Dendritic cell treated with granulocyte-macrophage colony-stimulating factor and Interleukin-4, amounts not matched to agents 40 ng/mL and 50 ng/mL, for 4 days (primary cell): Measurements from ENCODE around the gene WDFY1.
"Not testable (repeated sequence)": the region's sequence is repeated elsewhere in the genome, so short reads cannot be mapped to it uniquely, and the experiment has no call there.

Experiments
- H3K27ac Mint-ChIP-seq: one replicate; pipeline ENCODE4 v1.8.0; 2022; ENCODE audit warnings: mild to moderate bottlenecking, mixed read lengths
- H3K27me3 Mint-ChIP-seq: one replicate; pipeline ENCODE4 v1.8.0; 2022; ENCODE audit warnings: mild to moderate bottlenecking, mixed read lengths
- H3K36me3 Mint-ChIP-seq: one replicate; pipeline ENCODE4 v1.8.0; 2022; ENCODE audit warnings: low read depth, mixed read lengths
- H3K4me1 Mint-ChIP-seq: one replicate; pipeline ENCODE4 v1.8.0; 2022; ENCODE audit warnings: low read depth, mixed read lengths
- H3K4me3 Mint-ChIP-seq: one replicate; pipeline ENCODE4 v1.8.0; 2022; ENCODE audit warnings: mild to moderate bottlenecking, moderate library complexity, mixed read lengths
- H3K9me3 Mint-ChIP-seq: one replicate; pipeline ENCODE4 v1.8.0; 2022; ENCODE audit warnings: mixed read lengths
- intact Hi-C: fragments of 100-400 bp; cut with micrococcal nuclease; formaldehyde crosslinking; loops from one replicate; pipeline ENCODE4 v1.15.0; 2022

The WDFY1 gene

DNA sequence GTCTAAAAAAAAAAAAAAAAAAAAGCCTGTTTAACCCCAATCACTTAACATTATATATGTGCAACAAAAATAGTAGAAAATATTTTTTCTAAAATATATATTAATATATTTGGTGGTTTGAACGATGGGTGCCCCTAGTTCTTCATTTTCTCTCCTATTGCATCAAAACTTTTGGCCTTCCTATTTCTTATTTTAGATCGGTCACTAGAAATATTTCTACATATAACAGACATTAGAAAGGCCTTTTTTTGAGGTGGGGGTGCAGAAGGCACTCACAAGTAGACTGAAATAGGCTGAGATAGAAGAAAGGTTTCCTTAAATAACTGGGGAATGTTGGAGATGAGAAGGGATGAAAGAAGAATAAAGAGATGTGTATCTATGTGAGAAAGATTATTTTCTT is 58.4 kb downstream of the WDFY1 start:
- no peaks in the 10 kb centered on the region for H3K27me3 Mint-ChIP-seq
- intact Hi-C loops: no loop called here
- H3K4me1 Mint-ChIP-seq: peaks cover 26% of the 10 kb centered on the region
- peaks cover 63% of the 10 kb centered on the region for H3K36me3 Mint-ChIP-seq
- H3K9me3 Mint-ChIP-seq: no peaks in the 10 kb centered on the region
- H3K27ac Mint-ChIP-seq: peak overlapping the region; percentile 17
- no peak overlapping the region for H3K4me3 Mint-ChIP-seq

DNA sequence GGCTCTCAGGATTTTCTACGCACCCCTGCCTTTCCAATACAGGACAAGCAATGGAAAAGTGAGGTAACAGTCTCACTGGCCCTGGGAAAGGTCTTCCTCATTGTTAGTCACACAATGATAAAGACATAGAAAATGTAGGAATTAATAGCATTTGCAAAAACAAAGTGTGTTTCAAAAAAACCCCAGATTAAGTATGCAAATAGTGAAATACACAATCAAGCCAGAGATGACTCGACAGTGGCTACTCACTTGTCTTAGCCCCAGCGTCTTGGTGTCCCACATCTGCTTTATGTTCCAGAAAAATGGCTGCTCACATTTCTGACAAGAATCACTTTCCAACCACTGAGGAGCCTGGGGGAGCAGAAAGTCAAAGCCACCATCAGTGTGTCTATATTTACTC is 60.7 kb downstream of the WDFY1 start:
- H3K27me3 Mint-ChIP-seq: no peaks in the 10 kb centered on the region
- H3K9me3 Mint-ChIP-seq: no peaks in the 10 kb centered on the region
- H3K36me3 Mint-ChIP-seq: peaks cover 78% of the 10 kb centered on the region
- H3K4me1 Mint-ChIP-seq: peaks cover 18% of the 10 kb centered on the region
- H3K27ac Mint-ChIP-seq: no peak overlapping the region
- H3K4me3 Mint-ChIP-seq: no peak overlapping the region
- intact Hi-C loops: no loop called here

DNA sequence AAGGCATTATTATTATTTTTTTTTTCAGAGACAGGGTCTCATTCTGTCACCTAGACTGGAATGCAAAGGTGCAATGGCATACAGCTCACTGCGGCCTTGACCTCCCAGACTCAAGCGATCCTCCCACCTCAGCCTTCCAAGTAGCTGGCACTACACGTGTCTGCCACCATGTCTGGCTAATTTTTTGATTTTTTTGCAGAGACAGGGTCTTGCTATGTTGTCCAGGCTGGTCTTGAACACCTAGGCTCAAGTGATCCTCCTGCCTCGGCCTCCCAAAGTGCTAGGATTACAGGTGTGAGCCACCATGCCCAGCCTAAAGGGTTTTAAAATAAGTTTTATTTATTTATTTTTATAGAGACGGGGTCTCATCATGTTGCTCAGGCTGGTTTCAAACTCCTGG is 62.4 kb downstream of the WDFY1 start:
- Mint-ChIP-seq H3K36me3 (peaks cover 89% of the 10 kb centered on the region), H3K27me3 (no peaks in the 10 kb centered on the region), H3K4me3 (no peak overlapping the region), H3K4me1 (peaks cover 18% of the 10 kb centered on the region), H3K9me3 (no peaks in the 10 kb centered on the region), H3K27ac (no peak overlapping the region)
- intact Hi-C loops: no loop called here

DNA sequence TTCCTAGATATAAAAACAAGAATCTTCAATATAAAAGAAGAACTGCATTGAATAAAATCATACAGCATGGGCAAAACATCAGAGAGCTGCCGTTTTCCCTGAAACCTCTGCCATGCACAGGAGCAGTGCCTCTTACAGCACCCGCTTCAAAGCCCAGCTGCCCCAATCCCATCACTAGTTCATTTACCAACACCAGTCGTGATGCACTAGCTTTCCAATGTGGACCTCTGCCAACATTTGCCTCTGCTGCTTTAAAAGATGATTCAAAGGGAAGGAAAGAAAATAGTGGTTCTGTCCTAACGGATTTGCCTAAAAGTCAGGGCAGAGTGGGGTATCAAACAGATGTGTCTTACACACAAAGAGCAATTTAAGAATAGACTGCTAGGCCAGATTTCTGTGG is 64.3 kb downstream of the WDFY1 start:
- H3K36me3 Mint-ChIP-seq: peaks cover 88% of the 10 kb centered on the region
- H3K27me3 Mint-ChIP-seq: no peaks in the 10 kb centered on the region
- H3K4me1 Mint-ChIP-seq: peaks cover 9% of the 10 kb centered on the region
- no peak overlapping the region for H3K4me3 Mint-ChIP-seq
- no peaks in the 10 kb centered on the region for H3K9me3 Mint-ChIP-seq
- H3K27ac Mint-ChIP-seq: no peak overlapping the region
- intact Hi-C loops: no loop called here

DNA sequence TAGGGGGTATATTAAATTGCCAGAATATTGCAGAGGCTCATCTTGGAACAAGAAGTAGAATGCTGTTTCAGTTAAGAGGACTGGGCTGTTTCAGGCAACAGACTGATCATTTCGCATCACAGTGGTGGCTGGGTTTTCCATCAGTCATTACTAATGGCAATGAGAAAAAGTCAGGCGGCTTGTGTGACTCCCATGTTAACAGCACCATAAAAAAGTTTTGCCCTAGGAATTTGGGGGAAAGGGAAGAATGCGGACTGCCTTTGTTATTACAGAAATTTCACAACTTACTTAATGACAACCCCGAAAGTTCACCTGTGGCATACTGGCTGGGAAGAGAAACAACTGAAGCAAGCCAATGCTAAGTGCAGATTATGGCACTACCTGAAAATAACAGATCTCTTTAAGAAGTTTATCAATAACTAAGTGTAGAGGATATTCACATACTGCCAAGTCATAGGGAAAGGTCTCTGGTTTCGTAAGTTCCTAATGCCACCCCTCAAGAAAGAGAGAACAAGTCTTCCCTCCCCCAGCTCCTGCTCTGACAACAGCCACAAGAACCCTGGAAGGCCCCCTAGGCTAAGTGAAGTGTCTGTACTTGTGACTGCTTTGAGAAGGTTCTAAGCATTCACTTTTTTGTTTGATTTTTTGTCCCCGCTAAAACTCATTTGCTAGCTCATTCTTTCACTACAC is 67.3 kb downstream of the WDFY1 start:
- H3K4me1 Mint-ChIP-seq: peaks cover 9% of the 10 kb centered on the region
- H3K36me3 Mint-ChIP-seq: peaks cover 84% of the 10 kb centered on the region
- H3K27ac Mint-ChIP-seq: no peak overlapping the region
- no peaks in the 10 kb centered on the region for H3K9me3 Mint-ChIP-seq
- intact Hi-C loops: no loop called here
- H3K4me3 Mint-ChIP-seq: no peak overlapping the region
- H3K27me3 Mint-ChIP-seq: no peaks in the 10 kb centered on the region

DNA sequence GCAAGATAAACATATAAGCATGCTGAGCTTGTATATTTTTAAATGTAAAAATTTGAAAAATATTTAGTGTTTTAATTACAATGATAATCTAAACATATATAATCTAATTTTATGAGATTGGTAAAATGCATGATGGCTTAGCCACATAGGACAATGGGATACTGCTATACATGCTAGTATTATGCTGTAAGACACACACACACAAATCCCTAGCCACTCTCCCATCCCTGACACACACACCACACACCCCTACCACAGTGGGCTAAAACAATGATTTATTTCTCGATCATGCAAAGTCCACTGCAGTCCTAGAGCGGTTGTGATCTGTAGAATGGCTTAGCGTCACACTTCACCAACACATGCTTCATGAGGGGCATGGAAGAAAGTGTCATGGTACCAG is 71.5 kb downstream of the WDFY1 start:
- H3K27ac Mint-ChIP-seq: no peak overlapping the region
- H3K27me3 Mint-ChIP-seq: no peaks in the 10 kb centered on the region
- H3K36me3 Mint-ChIP-seq: peaks cover 77% of the 10 kb centered on the region
- intact Hi-C loops: no loop called here
- no peak overlapping the region for H3K4me3 Mint-ChIP-seq
- H3K4me1 Mint-ChIP-seq: peaks cover 18% of the 10 kb centered on the region
- H3K9me3 Mint-ChIP-seq: no peaks in the 10 kb centered on the region

DNA sequence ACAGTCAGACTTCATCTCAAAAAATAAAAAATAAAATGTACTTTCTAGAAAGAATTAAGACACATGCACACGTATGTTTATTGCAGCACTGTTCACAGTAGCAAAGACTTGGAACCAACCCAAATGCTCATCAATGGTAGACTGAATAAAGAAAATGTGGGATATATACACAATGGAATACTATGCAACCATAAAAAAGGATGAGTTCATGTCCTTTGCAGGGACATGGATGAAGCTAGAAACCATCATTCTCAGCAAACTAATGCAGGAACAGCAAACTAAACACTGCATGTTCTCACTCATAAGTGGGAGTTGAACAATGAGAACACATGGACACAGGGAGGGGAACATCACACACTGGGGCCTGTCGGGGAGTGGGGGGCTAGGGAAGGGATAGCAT is 72.4 kb downstream of the WDFY1 start:
- H3K27ac Mint-ChIP-seq, H3K4me3 Mint-ChIP-seq, H3K27me3 Mint-ChIP-seq, H3K9me3 Mint-ChIP-seq, intact Hi-C loops: not testable (repeated sequence)
- H3K4me1 Mint-ChIP-seq: peaks cover 10% of the 10 kb centered on the region
- peaks cover 69% of the 10 kb centered on the region for H3K36me3 Mint-ChIP-seq

DNA sequence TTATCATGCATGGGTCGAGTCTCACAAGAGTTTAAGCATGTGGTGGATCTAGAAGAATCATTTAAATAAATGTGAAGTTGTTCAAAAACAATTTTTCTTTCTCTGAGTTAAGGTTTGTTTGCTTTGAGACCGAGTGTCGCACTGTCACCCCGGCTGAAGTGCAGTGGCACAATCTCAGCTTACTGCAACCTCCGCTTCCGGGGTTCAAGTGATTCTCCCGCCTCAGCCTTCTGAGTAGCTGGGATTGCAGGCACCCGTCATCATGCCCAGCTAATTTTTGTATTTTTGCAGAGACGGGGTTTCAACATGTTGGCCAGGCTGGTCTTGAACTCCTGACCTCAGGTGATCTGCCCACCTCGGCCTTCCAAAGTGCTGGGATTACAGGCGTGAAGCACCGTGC is 73.5 kb downstream of the WDFY1 start:
- intact Hi-C loops, H3K4me3 Mint-ChIP-seq, H3K9me3 Mint-ChIP-seq, H3K27me3 Mint-ChIP-seq: not testable (repeated sequence)
- Mint-ChIP-seq H3K27ac (peak overlapping the region; percentile 60), H3K36me3 (peaks cover 58% of the 10 kb centered on the region), H3K4me1 (peaks cover 18% of the 10 kb centered on the region)

DNA sequence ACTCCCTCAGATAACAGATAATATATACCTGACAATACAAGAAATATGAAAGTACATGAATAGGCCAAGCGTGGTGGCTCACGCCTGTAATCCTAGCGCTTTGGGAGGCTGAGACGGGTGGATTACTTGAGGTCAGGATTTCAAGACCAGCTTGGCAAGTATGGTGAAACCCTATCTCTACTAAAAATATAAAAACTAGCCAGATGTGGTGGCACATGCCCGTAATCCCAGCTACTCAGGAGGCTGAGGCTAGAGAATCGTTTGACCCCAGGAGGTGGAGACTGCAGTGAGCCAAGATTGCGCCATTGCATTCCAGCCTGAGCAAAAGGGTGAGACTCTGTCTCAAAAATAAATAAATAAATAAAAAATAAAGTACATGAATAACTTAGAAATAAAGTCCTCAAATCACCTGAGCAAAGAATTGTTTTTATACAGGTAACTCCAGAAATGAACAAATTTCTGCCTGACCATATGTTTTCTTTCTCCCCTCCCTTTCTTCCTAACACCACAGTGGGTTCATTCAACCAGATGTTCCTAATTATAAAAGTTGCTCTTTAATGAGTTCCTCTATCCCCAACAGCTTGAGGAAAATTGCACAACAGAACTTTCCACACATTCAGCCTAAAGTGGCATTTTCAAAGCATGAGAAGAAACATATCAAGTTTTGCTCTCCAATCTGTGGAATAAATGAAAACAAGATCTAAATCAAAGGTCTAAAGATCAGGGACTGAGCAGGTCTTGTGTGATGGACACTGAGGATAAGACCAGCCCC is 74.1 kb downstream of the WDFY1 start:
- peak overlapping the region; percentile 60 for H3K27ac Mint-ChIP-seq
- H3K4me1 Mint-ChIP-seq: peaks cover 24% of the 10 kb centered on the region
- no peaks in the 10 kb centered on the region for H3K27me3 Mint-ChIP-seq
- H3K4me3 Mint-ChIP-seq: no peak overlapping the region
- peaks cover 64% of the 10 kb centered on the region for H3K36me3 Mint-ChIP-seq
- no peaks in the 10 kb centered on the region for H3K9me3 Mint-ChIP-seq
- intact Hi-C loops: no loop called here

DNA sequence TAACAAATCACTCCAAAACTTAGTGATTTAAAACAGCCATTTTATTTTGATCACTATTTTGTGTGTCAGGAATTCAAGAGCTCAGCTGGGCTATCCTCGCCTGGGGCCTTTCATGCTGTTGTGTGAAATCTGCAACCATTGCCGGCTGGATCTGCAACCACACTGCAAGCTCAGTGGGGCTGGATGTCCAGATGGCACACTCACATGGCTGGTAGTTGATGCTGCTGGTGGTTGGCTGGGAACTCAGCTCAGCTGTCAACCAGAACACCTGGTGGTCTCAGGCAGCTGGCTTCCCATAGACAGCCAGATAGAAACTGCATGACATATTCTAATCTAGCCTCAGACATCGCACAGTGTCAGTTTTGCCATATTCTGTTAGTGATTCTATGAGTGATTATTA is 77.1 kb downstream of the WDFY1 start:
- Mint-ChIP-seq H3K4me3 (no peak overlapping the region), H3K9me3 (no peaks in the 10 kb centered on the region), H3K27me3 (no peaks in the 10 kb centered on the region), H3K36me3 (peaks cover 61% of the 10 kb centered on the region), H3K4me1 (peaks cover 40% of the 10 kb centered on the region), H3K27ac (no peak overlapping the region)
- intact Hi-C loops: no loop called here

DNA sequence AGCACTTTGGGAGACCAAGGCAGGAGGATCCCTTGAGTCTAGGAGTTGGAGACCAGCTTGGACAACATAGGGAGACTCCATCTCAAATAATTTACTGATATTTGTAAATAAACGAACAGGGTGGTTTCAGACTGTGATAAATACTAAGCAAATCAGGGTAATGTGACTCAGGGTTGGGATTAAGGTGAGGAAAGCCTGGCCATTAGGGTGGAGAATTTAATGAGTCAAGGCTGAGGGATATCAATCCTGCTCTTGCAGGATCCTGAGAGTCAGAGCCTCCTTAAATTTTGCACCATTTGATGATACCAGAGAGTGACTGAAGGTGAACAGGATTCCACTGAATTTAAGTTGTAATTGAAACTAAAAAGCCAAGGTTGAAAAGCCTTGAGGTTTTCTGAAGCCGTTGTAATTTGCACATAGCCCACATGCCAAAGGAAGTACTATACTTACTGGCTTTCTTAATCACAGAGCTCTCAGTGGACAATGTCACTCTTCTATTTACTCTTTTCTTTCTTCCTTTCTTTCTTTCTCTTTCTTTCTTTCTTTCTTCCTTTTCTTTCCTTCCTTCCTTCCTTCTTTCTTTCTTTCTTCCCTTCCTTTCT is 79.1 kb downstream of the WDFY1 start:
- Mint-ChIP-seq H3K27ac (peak overlapping the region; percentile 16), H3K9me3 (no peaks in the 10 kb centered on the region), H3K27me3 (no peaks in the 10 kb centered on the region), H3K36me3 (peaks cover 57% of the 10 kb centered on the region), H3K4me3 (no peak overlapping the region), H3K4me1 (peaks cover 31% of the 10 kb centered on the region)
- intact Hi-C loops: no loop called here

DNA sequence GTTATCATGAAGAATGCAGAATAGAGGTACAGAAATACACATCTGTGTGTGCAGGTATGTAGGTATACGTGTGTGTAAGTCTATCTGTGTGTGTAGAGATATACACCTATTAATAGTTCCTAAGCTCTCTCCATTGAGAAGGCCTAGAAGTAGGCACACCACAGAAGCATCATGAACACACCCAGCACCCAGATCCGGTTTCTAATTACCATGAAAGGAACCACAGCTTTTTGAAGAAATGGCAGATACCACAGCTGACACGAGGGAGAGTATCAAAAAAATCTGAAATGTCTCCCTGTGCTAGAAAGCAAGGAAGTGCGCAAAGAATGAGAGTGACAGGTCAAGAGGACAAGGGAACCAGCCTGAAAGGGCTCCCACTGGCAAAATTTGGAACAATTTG is 80.0 kb downstream of the WDFY1 start:
- peaks cover 56% of the 10 kb centered on the region for H3K36me3 Mint-ChIP-seq
- no peak overlapping the region for H3K4me3 Mint-ChIP-seq
- H3K9me3 Mint-ChIP-seq: no peaks in the 10 kb centered on the region
- H3K4me1 Mint-ChIP-seq: peaks cover 30% of the 10 kb centered on the region
- H3K27me3 Mint-ChIP-seq: no peaks in the 10 kb centered on the region
- peak overlapping the region; percentile 16 for H3K27ac Mint-ChIP-seq
- intact Hi-C loops: no loop called here

DNA sequence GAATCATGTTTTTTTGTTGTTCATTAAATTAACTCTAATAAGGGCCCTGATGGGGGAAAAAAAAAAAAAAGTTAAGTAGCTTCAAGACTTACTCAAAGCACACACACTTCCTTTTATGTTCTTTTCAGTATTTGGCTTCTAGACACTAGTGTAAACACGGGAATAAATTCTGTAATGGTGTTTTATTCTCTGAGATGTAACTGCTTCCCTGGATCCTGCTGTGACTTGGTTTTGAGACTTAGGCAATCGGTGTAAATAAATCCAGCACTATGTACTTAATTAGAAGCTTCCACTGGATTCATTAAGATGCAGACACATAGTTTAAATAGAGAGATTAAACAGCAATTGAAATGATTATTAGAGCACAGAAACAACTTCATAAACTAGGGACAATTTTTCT is 81.6 kb downstream of the WDFY1 start:
- H3K27ac Mint-ChIP-seq: no peak overlapping the region
- H3K27me3 Mint-ChIP-seq: no peaks in the 10 kb centered on the region
- no peak overlapping the region for H3K4me3 Mint-ChIP-seq
- intact Hi-C loops: no loop called here
- H3K4me1 Mint-ChIP-seq: peaks cover 30% of the 10 kb centered on the region
- H3K36me3 Mint-ChIP-seq: peaks cover 40% of the 10 kb centered on the region
- H3K9me3 Mint-ChIP-seq: no peaks in the 10 kb centered on the region

DNA sequence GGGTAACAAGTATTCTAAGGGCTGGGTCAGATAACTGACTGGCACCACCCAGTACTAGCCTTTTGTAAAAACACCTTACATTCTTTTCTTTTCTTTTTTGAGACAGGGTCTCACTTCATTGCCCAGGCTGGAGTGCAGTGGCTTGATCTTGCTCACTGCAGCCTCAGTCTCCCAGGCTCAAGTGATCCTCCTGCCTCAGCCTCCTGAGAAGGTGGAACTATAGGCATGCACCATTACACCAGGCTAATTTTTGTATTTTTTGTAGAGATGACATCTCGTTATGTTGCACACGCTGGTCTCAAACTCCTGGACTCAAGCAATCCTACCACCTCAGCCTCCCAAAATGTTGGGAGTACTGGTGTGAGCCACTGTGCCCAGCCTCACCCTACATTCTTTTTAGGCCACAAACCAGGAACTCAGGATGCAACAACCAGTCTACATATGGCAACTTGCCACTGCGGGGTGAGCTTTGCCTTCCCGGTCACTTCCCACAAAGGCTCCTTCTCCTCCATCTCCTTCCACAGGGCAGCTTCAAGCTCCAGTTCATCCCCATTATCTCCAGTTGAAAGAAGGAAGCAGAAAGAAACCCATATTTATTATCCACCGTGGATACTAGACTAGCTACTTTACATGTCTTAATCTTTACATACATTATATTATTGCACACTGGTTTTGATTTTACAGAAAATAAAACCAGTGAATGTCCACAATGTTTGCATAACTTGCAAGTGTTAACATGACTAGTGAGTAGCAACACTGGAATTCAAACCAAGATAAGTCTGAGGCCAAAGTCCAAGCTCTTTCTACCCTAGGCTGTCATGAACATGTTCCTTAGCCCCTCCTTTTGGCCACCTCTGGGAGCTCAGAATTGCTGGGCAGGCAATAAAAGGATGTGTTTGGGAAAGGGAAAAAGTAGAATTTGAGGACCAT is 84.1 kb downstream of the WDFY1 start:
- Mint-ChIP-seq H3K27ac (no peak overlapping the region), H3K36me3 (peaks cover 34% of the 10 kb centered on the region), H3K4me3 (no peak overlapping the region), H3K9me3 (no peaks in the 10 kb centered on the region), H3K4me1 (peaks cover 21% of the 10 kb centered on the region), H3K27me3 (no peaks in the 10 kb centered on the region)
- intact Hi-C loops: no loop called here
